ENCODE results near the gene SNAPC1. TPM values are rescaled to one million over a fixed set of nuclear protein-coding genes. Genes with fewer than 3 reads are reported as not detected.

Gene SNAPC1, protein sequence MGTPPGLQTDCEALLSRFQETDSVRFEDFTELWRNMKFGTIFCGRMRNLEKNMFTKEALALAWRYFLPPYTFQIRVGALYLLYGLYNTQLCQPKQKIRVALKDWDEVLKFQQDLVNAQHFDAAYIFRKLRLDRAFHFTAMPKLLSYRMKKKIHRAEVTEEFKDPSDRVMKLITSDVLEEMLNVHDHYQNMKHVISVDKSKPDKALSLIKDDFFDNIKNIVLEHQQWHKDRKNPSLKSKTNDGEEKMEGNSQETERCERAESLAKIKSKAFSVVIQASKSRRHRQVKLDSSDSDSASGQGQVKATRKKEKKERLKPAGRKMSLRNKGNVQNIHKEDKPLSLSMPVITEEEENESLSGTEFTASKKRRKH
- 1 to 10 TPM; 6.4 to 6.5 TPM for total RNA-seq

- DNase-seq (peak; percentile 99), ATAC-seq (peak; percentile 98)
- Mint-ChIP-seq H3K4me3 (peak within 1 kb of the TSS; percentile 87), H3K9me3 (ENCODE audit: insufficient read depth) (no peaks in the 10 kb centered on the region), H3K27me3 (ENCODE audit: low read depth) (peaks cover 4% of the 10 kb centered on the region), H3K36me3 (ENCODE audit: low read depth) (peaks cover 14% of the 10 kb centered on the region), H3K27ac (peak within 1 kb of the TSS; percentile 93), H3K4me1 (ENCODE audit: low read depth) (peaks cover 44% of the 10 kb centered on the region)
- POLR2A ChIA-PET = interaction anchor here (0.6 to 2.4 kb wide), 14 partner anchors 9 to 440 kb away, joined by 3 to 9 read pairs (median 4); partner anchors contain the start of gene HIF1A
- CTCF ChIA-PET = interaction anchor here (0.5 to 4.2 kb wide), 13 partner anchors 11 to 364 kb away, joined by 3 to 40 read pairs (median 3); no protein-coding TSS in a partner anchor
Observed at GRCh38 chr14:61761959-61762786, at the start of gene SNAPC1. SNAPC1 (plus strand) TSS chr14:61762420; CDS start chr14:61762461, 41 bp downstream.

DNA sequence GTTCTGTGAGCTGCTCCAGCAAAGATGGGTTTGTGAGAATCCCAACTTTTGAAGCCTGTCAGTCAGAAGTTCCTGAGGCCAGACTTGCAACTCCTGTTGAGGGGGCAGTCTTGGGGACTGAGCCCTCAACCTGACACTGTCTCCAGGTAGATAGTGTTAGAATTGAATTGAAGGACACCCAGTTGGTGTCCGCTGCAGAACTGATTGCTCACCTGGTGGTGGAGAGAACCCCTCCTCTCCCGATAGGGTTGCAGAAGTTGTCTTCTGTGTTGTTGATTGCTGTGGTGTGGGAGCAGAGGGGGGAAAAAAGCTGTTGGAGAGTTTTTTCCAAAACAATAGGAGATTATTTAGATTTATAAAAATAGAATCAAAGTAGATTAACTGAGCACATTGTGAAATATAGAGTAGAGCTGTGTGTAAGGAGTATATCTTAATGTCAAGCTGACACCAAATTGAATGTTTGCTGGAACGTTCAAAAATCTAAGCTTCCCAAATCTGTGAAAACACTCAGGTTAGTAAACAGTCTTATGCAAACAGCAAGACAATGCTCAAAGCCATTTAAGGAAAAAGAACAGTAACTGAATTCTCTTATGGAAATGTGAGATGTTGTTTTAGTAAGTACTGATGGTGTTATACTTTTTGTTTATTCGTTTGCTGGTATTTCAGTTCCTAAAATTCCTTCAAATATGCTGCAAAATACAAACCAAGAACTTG is 48.3 kb upstream of the SNAPC1 start:
- Mint-ChIP-seq H3K4me3 (no peak overlapping the region), H3K27me3 (ENCODE audit: low read depth) (no peaks in the 10 kb centered on the region), H3K27ac (no peak overlapping the region), H3K4me1 (ENCODE audit: low read depth) (peaks cover 83% of the 10 kb centered on the region), H3K9me3 (ENCODE audit: insufficient read depth) (no peaks in the 10 kb centered on the region), H3K36me3 (ENCODE audit: low read depth) (peaks cover 16% of the 10 kb centered on the region)
- DNase-seq (no peak), ATAC-seq (no peak)
- CTCF ChIA-PET = interaction anchor here (0.8 to 1.3 kb wide), 3 partner anchors 16 to 28 kb away, joined by 3 to 4 read pairs (median 4); no protein-coding TSS in a partner anchor
- POLR2A ChIA-PET = no interaction called here

- H3K27me3 Mint-ChIP-seq (ENCODE audit: low read depth) = no peaks in the 10 kb centered on the region
- peaks cover 79% of the 10 kb centered on the region for H3K4me1 Mint-ChIP-seq (ENCODE audit: low read depth)
- no peak overlapping the region for H3K27ac Mint-ChIP-seq
- ChIA-PET POLR2A (interaction anchor here (1.3 to 2.8 kb wide), 2 partner anchors 21 to 22 kb away, joined by 3 to 9 read pairs; partner anchors contain the start of gene HIF1A), CTCF (interaction anchor here (0.9 to 5.0 kb wide), 8 partner anchors 9 to 433 kb away, joined by 3 to 27 read pairs (median 4); no protein-coding TSS in a partner anchor)
- no peaks in the 10 kb centered on the region for H3K9me3 Mint-ChIP-seq (ENCODE audit: insufficient read depth)
- DNase-seq (no peak), ATAC-seq (no peak)
- H3K4me3 Mint-ChIP-seq = no peak overlapping the region
- H3K36me3 Mint-ChIP-seq (ENCODE audit: low read depth) = peaks cover 23% of the 10 kb centered on the region
Observed at GRCh38 chr14:61716956-61717355, 45.3 kb upstream of the SNAPC1 start.

GRCh38 chr14:61718039-61718438 is 44.2 kb upstream of the SNAPC1 start:
- Mint-ChIP-seq H3K4me3 (no peak overlapping the region), H3K27ac (no peak overlapping the region), H3K9me3 (ENCODE audit: insufficient read depth) (no peaks in the 10 kb centered on the region), H3K36me3 (ENCODE audit: low read depth) (peaks cover 25% of the 10 kb centered on the region), H3K4me1 (ENCODE audit: low read depth) (peaks cover 73% of the 10 kb centered on the region), H3K27me3 (ENCODE audit: low read depth) (no peaks in the 10 kb centered on the region)
- no peak for ATAC-seq
- ChIA-PET CTCF (interaction anchor here (0.6 to 5.0 kb wide), 9 partner anchors 12 to 475 kb away, joined by 3 to 27 read pairs (median 5); no protein-coding TSS in a partner anchor), POLR2A (no interaction called here)
- DNase-seq = no peak

DNA sequence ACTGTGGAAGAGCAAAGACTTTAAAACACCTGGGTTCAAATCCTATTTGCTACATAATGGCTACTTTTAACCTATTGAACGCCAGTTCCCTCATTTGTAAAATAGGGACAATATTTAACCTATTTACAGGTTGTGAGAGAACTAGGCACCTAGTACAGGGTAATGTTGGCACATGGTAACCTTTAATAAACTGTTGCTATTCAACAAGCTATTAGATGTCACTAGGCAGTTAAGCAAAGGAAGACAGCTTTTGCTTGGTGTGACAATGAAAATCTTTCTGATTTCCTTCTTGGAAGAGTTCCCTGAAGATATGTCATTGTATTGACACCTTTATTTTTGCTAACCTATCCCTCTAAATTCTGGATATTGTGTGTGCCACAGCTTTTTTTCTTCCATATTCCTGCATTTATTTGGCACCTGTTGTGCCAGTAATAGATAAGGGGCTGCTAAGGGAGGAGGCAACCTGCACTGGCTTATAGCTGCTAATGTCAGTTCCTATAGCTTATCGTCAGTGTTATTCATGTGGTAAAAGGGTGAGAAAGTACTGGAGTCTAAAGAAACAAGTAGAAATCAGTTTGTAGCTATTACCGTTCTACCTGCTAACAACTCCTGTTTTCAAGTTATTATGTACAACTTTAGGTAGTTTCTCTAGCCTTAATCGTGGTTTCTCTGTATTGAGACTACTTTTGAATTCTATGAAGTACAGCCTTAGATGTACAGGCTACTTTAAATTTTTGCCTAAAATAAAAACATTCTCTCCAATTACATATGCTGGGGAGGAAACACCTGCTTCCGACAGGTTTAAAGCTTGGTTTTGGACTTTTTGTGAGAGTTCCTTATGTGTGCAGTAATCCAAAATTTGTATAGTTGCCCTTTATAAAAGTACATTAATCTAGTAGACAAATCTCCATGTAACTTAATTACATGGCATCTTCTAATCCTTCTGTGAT is 42.6 kb upstream of the SNAPC1 start:
- ChIA-PET POLR2A (interaction anchor here (0.5 to 2.2 kb wide), 9 partner anchors 21 to 386 kb away, joined by 3 to 11 read pairs (median 3); partner anchors contain the start of gene HIF1A), CTCF (interaction anchor here (0.6 to 5.0 kb wide), 21 partner anchors 8 to 445 kb away, joined by 3 to 27 read pairs (median 5); no protein-coding TSS in a partner anchor)
- H3K4me3 Mint-ChIP-seq = peak overlapping the region; percentile 20
- no peak for DNase-seq
- no peaks in the 10 kb centered on the region for H3K27me3 Mint-ChIP-seq (ENCODE audit: low read depth)
- H3K36me3 Mint-ChIP-seq (ENCODE audit: low read depth) = peaks cover 35% of the 10 kb centered on the region
- peaks cover 69% of the 10 kb centered on the region for H3K4me1 Mint-ChIP-seq (ENCODE audit: low read depth)
- ATAC-seq = peak; percentile 72
- H3K27ac Mint-ChIP-seq = peak overlapping the region; percentile 56
- H3K9me3 Mint-ChIP-seq (ENCODE audit: insufficient read depth) = no peaks in the 10 kb centered on the region

GRCh38 chr14:61720294-61720661 is 41.9 kb upstream of the SNAPC1 start:
- CTCF ChIA-PET = interaction anchor here (1.1 to 5.0 kb wide), 18 partner anchors 9 to 445 kb away, joined by 3 to 27 read pairs (median 5); no protein-coding TSS in a partner anchor
- Mint-ChIP-seq H3K27ac (peak overlapping the region; percentile 56), H3K27me3 (ENCODE audit: low read depth) (no peaks in the 10 kb centered on the region), H3K9me3 (ENCODE audit: insufficient read depth) (no peaks in the 10 kb centered on the region), H3K4me3 (peak overlapping the region; percentile 20), H3K4me1 (ENCODE audit: low read depth) (peaks cover 68% of the 10 kb centered on the region), H3K36me3 (ENCODE audit: low read depth) (peaks cover 40% of the 10 kb centered on the region)
- DNase-seq (no peak), ATAC-seq (no peak)
- POLR2A ChIA-PET = interaction anchor here (0.9 to 2.2 kb wide), 5 partner anchors 21 to 167 kb away, joined by 3 to 11 read pairs (median 4); partner anchors contain the start of gene HIF1A

GRCh38 chr14:61720741-61721140 is 41.5 kb upstream of the SNAPC1 start:
- no peak for DNase-seq
- Mint-ChIP-seq H3K36me3 (ENCODE audit: low read depth) (peaks cover 44% of the 10 kb centered on the region), H3K27ac (no peak overlapping the region), H3K4me3 (no peak overlapping the region), H3K9me3 (ENCODE audit: insufficient read depth) (no peaks in the 10 kb centered on the region), H3K27me3 (ENCODE audit: low read depth) (no peaks in the 10 kb centered on the region), H3K4me1 (ENCODE audit: low read depth) (peaks cover 65% of the 10 kb centered on the region)
- CTCF ChIA-PET = interaction anchor here (1.3 to 5.0 kb wide), 14 partner anchors 9 to 446 kb away, joined by 3 to 27 read pairs (median 5); no protein-coding TSS in a partner anchor
- ATAC-seq = no peak
- POLR2A ChIA-PET = interaction anchor here (1.2 to 2.2 kb wide), 3 partner anchors 23 to 152 kb away, joined by 3 to 11 read pairs (median 6); partner anchors contain the start of gene HIF1A

GRCh38 chr14:61724133-61724532 is 38.1 kb upstream of the SNAPC1 start:
- POLR2A ChIA-PET = interaction anchor here (0.6 kb wide), 1 partner anchor 1659 kb away, joined by 3 read pairs; no protein-coding TSS in a partner anchor
- Mint-ChIP-seq H3K27me3 (ENCODE audit: low read depth) (no peaks in the 10 kb centered on the region), H3K27ac (no peak overlapping the region), H3K4me1 (ENCODE audit: low read depth) (peaks cover 59% of the 10 kb centered on the region), H3K9me3 (ENCODE audit: insufficient read depth) (no peaks in the 10 kb centered on the region), H3K4me3 (no peak overlapping the region), H3K36me3 (ENCODE audit: low read depth) (peaks cover 66% of the 10 kb centered on the region)
- DNase-seq (no peak), ATAC-seq (no peak)
- CTCF ChIA-PET = no interaction called here

- no peak overlapping the region for H3K4me3 Mint-ChIP-seq
- DNase-seq (no peak), ATAC-seq (peak; percentile 34)
- no peaks in the 10 kb centered on the region for H3K27me3 Mint-ChIP-seq (ENCODE audit: low read depth)
- H3K9me3 Mint-ChIP-seq (ENCODE audit: insufficient read depth) = no peaks in the 10 kb centered on the region
- H3K27ac Mint-ChIP-seq = peak overlapping the region; percentile 48
- H3K36me3 Mint-ChIP-seq (ENCODE audit: low read depth) = peaks cover 71% of the 10 kb centered on the region
- ChIA-PET CTCF (interaction anchor here (0.8 to 1.6 kb wide), 4 partner anchors 35 to 111 kb away, joined by 3 to 4 read pairs (median 3); partner anchors contain the start of gene SNAPC1), POLR2A (no interaction called here)
- H3K4me1 Mint-ChIP-seq (ENCODE audit: low read depth) = peaks cover 53% of the 10 kb centered on the region
Observed at GRCh38 chr14:61726778-61727658, 35.2 kb upstream of the SNAPC1 start.
